Mesangial cell (primary cell): ENCODE measurements around the gene NCBP2. TPM values are rescaled to one million over a fixed set of nuclear protein-coding genes. Genes with fewer than 3 reads are reported as not detected.

Experiments used
- total RNA-seq: library from RNA; depleted of rRNA; stranded (reverse); fragments of >200 nt; gene quantifications from 2 replicates; pipeline ENCODE4 v1.2.3, GENCODE V29; 2015

Gene NCBP2
- 26.4 and 28.3 TPM in 2 replicates for total RNA-seq

DNA sequence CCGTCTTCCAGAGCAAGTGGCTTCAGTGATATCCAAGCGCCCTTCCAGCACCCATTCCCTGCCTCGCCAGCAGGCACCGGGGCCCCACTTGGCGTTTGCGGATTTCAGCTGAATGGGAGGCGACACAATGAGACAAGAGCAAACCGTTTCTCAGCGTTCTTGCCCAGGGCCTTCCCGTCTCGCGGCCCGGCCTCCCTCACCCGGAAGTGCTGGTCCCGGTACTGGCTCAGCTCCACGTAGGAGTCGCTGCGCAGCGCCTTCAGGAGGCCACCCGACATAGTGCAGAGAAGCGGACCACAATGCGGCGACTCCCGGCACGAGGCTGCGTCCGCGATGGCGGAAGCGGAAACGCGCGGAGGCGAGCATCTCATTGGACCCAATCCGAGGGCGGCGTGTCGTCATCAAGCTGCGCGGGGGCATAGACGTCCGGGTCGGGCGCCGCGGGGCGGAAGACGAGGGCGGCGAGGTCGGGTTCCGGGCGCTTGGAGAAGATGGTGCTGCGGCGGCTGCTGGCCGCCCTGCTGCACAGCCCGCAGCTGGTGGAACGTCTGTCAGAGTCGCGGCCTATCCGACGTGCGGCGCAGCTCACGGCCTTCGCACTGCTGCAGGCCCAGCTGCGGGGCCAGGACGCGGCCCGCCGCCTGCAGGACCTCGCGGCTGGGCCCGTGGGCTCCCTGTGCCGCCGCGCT, at the start of gene NCBP2:
NCBP2 (minus strand) TSS at position 303 of the 689 bp plus-strand sequence; CDS start at position 278, 25 bp downstream.

DNA sequence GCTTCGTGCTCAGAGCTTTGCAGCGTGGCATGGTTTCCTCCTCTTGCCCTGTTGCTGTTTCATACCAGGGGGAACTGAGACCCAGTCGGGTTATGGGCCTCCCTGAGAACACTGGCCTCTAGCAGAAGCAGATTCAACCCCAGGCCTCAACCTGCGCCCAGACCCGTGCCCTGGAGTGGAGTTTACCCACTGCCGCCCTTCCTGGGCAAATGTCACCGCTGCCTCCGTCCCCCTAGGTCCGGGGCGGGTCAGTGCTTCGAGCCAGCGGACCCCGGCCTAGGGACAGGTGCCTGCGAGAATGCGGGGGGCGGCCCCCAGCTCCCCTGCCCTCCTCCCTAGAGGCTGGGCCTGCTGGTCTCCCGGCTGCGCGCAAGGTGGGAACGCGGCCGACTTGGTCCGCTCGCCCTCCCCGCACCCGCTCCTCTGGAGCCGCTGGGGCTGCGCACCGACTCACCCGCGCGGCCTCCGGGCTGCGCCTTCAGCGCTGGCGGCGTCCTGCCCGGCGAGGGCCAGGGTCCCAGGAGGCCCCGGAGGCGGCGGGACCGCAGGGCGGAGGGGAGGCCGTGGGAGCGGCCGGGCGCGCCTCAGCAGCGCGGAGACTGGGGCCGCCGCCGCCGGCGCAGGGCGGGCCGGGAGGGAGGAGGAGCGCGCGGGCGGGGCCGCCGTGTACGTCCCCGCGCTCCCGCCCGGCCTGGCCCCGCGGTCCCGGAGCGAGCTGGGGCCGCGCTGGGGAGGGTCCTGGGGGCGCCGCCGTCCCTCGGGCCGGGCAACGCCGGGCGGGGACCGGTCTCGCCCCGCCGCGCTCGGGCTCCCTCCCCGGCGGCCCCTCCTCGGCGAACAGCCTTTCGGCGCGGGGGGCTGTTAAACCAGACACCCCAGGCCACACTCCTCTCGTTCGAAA, 26.2 kb upstream of the NCBP2 start, which contains the start of gene PIGZ:
PIGZ (minus strand) TSS at position 601 of the 901 bp plus-strand sequence. CDS start 16,802 bp downstream, outside the sequence.

Other genes with a start within 250 kb of the NCBP2 start
- gene CEP19, start 230.3 kb downstream of the NCBP2 start, total RNA-seq = 0.81 and 1.1 TPM in 2 replicates
- gene PIGX, start 230.2 kb downstream of the NCBP2 start, total RNA-seq = 21.8 and 25.6 TPM in 2 replicates
- 38.3 and 44.6 TPM in 2 replicates for gene PAK2, start 202.7 kb downstream of the NCBP2 start, total RNA-seq
- gene SENP5, start 74.6 kb downstream of the NCBP2 start, total RNA-seq = 18.4 and 18.9 TPM in 2 replicates
- gene PIGZ, start 26.3 kb upstream of the NCBP2 start, total RNA-seq = 0.98 and 6.6 TPM in 2 replicates
- 15.3 and 19.4 TPM in 2 replicates for gene MELTF, start 87.3 kb upstream of the NCBP2 start, total RNA-seq